ENCODE results near the gene ZMYND8.

ZMYND8 gene

DNA sequence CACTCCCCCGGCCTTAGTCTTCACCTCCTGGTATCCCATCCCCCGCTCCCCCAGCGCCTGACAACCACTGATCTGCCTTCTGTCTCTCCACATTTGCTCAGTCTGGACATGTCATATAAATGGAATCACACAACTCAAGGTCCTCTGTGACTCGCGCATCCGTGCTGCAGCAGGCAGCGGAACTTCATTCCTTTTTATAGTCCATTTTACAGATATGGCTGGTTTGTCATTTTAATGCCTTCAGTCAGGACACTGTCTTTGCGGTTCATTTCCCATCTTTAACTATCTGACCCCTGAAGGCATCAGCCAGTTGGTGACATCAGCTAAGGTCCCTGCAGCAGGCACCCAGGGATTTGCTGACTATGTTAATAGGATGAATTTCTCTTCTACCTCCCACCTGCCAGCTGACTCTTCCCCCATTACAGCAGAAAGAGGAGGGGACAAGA is 125.7 kb downstream of the ZMYND8 start:
- TF ChIP-seq, protein P1, sequence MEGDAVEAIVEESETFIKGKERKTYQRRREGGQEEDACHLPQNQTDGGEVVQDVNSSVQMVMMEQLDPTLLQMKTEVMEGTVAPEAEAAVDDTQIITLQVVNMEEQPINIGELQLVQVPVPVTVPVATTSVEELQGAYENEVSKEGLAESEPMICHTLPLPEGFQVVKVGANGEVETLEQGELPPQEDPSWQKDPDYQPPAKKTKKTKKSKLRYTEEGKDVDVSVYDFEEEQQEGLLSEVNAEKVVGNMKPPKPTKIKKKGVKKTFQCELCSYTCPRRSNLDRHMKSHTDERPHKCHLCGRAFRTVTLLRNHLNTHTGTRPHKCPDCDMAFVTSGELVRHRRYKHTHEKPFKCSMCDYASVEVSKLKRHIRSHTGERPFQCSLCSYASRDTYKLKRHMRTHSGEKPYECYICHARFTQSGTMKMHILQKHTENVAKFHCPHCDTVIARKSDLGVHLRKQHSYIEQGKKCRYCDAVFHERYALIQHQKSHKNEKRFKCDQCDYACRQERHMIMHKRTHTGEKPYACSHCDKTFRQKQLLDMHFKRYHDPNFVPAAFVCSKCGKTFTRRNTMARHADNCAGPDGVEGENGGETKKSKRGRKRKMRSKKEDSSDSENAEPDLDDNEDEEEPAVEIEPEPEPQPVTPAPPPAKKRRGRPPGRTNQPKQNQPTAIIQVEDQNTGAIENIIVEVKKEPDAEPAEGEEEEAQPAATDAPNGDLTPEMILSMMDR (IDR thresholded peaks at IDR 0.05; ENCODE audit: insufficient read depth, low read length, poor library complexity, severe bottlenecking) = no peak
- DNase-seq (ENCODE audit: extremely low read depth, insufficient read length) = no peak
- no peak overlapping the region for H3K4me3 ChIP-seq (replicated peaks; ENCODE audit: low read depth, low read length)
- H3K27me3 ChIP-seq (replicated peaks; ENCODE audit: control insufficient read depth, insufficient read depth, low read length) = no peaks in the 10 kb centered on the region
- H3K36me3 ChIP-seq (ENCODE audit: control insufficient read depth, insufficient read depth, low read length) = peaks cover 36% of the 10 kb centered on the region

DNA sequence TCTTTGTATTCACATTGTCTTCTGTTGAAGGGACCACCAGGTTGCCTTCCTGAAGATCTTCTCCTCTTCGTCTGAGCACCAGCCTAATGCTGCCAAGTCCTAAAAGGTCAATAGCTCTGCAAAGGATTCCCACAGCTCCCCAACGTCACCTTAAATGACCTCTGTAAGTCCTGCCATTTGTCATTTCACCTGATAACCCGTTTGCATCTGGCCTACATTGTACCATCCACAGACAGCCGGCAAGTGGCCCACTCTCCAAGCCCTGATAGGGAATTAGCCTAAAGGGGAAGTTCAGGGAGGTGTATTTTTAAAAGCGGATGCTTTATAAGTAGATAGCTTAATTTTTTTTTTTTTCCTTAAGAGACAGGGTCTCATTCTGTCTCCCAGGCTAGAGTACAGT is 127.8 kb downstream of the ZMYND8 start:
- TF ChIP-seq, protein P1 (IDR thresholded peaks at IDR 0.05; ENCODE audit: insufficient read depth, low read length, poor library complexity, severe bottlenecking) = no peak
- H3K4me3 ChIP-seq (replicated peaks; ENCODE audit: low read depth, low read length) = no peak overlapping the region
- DNase-seq (ENCODE audit: extremely low read depth, insufficient read length) = no peak
- no peaks in the 10 kb centered on the region for H3K27me3 ChIP-seq (replicated peaks; ENCODE audit: control insufficient read depth, insufficient read depth, low read length)
- H3K36me3 ChIP-seq (ENCODE audit: control insufficient read depth, insufficient read depth, low read length) = peaks cover 34% of the 10 kb centered on the region

DNA sequence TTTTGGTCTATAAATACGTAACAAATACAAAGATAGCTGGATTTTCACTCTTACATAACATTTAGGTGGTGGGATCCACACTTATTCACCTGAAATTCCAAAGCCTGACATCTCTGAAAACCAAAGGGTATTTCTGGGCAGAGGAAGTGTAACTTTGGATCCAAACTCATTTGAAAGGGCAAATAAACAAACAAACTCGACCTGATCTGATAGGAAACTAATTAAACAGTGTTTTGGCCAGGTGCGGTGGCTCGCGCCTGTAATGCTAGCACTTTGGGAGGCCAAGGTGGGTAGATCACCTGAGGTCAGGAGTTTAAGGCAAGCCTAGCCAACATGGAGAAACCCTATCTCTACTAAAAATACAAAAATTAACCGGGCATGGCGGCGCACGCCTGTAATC is 128.9 kb downstream of the ZMYND8 start:
- TF ChIP-seq, protein P1 (IDR thresholded peaks at IDR 0.05; ENCODE audit: insufficient read depth, low read length, poor library complexity, severe bottlenecking) = no peak

DNA sequence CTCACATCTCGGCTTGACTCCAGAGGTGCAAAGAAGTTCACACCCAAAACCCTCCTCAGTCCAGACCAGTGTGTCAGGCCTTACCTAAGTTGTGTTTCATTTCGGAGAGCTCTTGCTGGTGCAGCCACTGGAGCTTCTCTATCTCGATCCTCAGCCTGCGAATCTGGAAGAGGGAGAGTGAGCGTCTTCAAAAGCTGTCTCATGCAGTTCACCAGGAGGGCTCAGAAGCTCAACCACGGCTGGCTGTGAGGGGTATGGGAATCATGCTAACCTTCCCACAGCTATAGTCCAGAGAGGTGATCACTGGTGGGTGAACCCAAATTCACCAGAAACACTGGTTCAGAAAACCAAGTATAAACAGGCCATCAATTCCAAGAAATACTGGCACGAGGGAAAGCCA is 129.4 kb downstream of the ZMYND8 start:
- H3K4me3 ChIP-seq (replicated peaks; ENCODE audit: low read depth, low read length) = no peak overlapping the region
- no peak for DNase-seq (ENCODE audit: extremely low read depth, insufficient read length)
- TF ChIP-seq, protein P1 (IDR thresholded peaks at IDR 0.05; ENCODE audit: insufficient read depth, low read length, poor library complexity, severe bottlenecking) = no peak
- H3K27me3 ChIP-seq (replicated peaks; ENCODE audit: control insufficient read depth, insufficient read depth, low read length) = no peaks in the 10 kb centered on the region
- H3K36me3 ChIP-seq (ENCODE audit: control insufficient read depth, insufficient read depth, low read length) = peaks cover 30% of the 10 kb centered on the region

More for the DNA sequence above, 128.9 kb downstream of the ZMYND8 start:
- Histone ChIP-seq H3K36me3 (ENCODE audit: control insufficient read depth, insufficient read depth, low read length) (peaks cover 30% of the 10 kb centered on the region), H3K27me3 (replicated peaks; ENCODE audit: control insufficient read depth, insufficient read depth, low read length) (no peaks in the 10 kb centered on the region), H3K4me3 (replicated peaks; ENCODE audit: low read depth, low read length) (no peak overlapping the region)
- no peak for DNase-seq (ENCODE audit: extremely low read depth, insufficient read length)

DNA sequence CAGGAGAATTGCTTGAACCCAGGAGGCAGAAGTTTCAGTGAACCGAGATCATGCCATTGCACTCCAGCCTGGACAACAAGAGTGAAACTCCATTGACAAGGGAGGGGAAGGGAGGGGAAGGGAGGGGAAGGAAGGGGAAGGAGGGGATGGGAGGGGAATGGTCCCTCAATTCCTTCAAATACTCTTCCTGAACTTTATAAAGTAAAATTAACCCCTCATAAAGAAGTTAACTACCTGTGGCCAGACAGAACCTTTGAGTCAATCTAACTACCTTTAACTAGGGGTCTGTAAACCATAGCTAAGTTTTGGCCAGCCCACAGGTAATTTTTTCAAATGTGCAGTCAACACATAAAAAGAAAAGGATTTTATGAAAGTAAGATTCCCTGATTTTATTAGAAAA is 131.0 kb downstream of the ZMYND8 start:
- no peaks in the 10 kb centered on the region for H3K27me3 ChIP-seq (replicated peaks; ENCODE audit: control insufficient read depth, insufficient read depth, low read length)
- H3K36me3 ChIP-seq (ENCODE audit: control insufficient read depth, insufficient read depth, low read length) = peaks cover 32% of the 10 kb centered on the region
- TF ChIP-seq, protein P1 (IDR thresholded peaks at IDR 0.05; ENCODE audit: insufficient read depth, low read length, poor library complexity, severe bottlenecking) = no peak
- DNase-seq (ENCODE audit: extremely low read depth, insufficient read length) = no peak
- H3K4me3 ChIP-seq (replicated peaks; ENCODE audit: low read depth, low read length) = no peak overlapping the region

DNA sequence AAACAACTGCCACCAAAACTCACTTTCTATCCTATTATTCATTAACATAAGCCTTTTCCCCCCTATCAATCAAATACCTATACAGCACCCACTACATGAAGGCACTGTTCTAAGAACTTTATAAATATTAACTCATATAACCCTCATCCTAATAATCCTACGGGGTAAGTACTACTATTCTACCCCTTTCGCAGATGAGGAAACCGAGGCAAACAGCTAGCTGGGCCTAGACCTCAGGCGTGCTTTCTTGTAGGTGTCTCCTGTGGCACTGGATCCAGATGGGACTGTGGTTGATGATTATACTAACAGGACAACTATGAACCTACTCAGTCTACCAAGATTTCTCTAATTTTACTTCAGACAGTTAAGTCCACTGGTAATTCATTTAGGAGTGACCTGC is 131.6 kb downstream of the ZMYND8 start:
- no peak for DNase-seq (ENCODE audit: extremely low read depth, insufficient read length)
- Histone ChIP-seq H3K27me3 (replicated peaks; ENCODE audit: control insufficient read depth, insufficient read depth, low read length) (no peaks in the 10 kb centered on the region), H3K4me3 (replicated peaks; ENCODE audit: low read depth, low read length) (no peak overlapping the region), H3K36me3 (ENCODE audit: control insufficient read depth, insufficient read depth, low read length) (peaks cover 35% of the 10 kb centered on the region)
- TF ChIP-seq, protein P1 (IDR thresholded peaks at IDR 0.05; ENCODE audit: insufficient read depth, low read length, poor library complexity, severe bottlenecking) = no peak
